NCI-H226 (cell line): ENCODE measurements around the gene IL17RD.
"Not testable (repeated sequence)": the region's sequence is repeated elsewhere in the genome, so short reads cannot be mapped to it uniquely, and the experiment has no call there.

Source experiments
- DNase-seq: peaks from one replicate; pipeline ENCODE4 v3.0.0-alpha.2; 2015

The IL17RD gene

DNA sequence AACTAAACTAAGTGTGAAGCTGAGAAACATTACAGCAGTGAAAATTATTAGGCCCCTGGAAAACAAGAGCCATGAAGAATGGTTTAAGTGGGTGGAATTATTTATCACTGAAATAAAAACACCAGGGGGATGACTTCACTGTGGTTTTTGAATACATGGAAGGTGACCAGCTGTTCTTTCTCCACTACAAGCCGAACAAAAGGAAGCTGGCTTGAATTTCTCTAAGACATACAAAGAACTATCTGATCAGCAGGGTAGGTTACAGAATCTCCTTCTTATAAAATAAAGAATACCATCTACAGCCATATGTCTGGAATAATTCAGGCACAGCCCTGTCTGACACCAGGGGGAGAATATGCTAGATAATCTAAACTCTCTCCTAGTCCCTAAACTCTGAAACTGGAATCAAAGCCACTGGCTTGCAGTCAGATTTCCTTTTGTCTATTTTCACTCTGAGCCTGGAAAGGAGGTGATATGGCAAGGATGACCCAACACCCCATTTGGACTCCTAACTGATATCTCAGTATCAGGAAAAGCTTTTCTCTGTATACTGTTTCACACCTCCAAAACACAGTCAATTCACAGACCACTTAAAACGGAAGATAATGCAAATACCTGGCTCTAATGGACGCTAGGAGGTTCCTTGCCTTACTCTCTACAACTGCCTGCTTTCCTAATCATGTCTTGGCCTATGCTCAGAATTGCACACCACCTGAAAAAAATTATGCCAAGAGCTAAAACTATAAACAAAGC, 73.5 kb downstream of the IL17RD start:
- DNase-seq = no peak

DNA sequence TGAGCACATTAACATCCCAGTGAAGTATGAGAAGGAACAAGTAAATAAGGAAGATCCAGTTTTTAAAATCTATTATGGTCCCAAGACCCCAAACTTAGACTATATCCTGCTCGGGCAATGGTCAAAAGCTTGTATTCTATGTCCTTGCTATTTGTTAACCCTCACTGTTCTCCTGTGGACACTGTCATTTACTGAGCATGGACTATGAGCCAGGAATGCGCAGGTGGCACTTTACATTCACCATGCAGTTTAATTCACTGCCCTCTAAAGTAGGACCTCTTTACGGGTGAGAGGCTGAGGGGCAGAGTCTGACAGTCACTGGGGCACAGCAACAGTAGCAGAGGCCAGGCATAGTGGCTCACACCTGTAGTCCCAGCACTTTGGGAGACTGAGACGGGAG, 76.1 kb downstream of the IL17RD start:
- no peak for DNase-seq

DNA sequence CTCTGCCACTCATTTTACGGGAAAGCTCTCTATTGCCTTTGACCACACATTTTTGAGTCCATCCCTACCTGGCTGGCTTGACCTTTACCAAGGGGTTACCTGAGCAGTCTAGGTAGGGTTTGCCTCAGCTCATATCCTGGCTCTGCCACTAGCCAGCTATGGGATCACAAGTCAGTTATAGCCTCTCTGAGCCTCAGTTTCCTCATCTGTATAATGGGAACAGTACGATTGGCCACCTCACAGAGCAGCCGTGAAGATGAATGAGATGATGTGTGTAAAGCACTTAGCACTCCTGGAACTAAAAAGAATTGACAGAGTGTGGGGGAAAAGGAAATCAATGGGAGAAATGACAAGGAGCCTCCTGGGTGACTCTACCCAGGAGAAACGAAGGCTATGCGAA, 76.7 kb downstream of the IL17RD start:
- no peak for DNase-seq

DNA sequence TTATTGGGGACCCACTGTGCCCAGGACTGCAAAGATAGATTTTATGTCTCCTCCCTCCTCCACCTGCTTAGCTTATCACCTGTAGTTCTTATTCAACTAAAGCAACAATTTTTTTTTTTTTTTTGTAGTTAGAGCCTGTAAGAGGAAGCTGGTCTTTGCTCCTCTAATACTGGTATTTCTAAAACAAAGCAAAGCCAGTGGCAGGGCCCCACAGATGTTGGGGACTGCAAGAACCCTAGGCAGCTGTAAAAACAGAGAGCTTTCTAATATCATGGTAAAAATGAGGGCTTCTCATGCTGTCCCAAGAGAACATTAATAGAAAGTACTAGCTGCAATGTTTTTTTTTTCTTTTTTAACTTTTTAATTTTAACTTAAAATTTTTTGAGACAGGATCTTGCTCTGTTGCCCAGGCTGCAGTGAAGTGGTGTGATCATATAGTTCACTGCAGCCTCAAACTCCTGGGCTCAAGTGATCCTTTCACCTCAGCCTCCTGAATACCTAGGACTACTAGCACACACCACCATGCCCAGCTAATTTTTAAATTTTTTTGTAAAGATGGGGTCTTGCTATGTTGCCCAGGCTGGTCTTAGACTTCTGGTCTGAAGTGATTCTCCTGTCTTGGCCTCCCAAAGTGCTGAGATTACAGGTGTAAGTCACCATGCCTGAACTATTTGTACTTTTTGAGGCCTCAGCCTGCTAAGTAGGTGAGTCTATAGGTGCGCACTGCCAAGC, 77.6 kb downstream of the IL17RD start:
- DNase-seq = no peak

DNA sequence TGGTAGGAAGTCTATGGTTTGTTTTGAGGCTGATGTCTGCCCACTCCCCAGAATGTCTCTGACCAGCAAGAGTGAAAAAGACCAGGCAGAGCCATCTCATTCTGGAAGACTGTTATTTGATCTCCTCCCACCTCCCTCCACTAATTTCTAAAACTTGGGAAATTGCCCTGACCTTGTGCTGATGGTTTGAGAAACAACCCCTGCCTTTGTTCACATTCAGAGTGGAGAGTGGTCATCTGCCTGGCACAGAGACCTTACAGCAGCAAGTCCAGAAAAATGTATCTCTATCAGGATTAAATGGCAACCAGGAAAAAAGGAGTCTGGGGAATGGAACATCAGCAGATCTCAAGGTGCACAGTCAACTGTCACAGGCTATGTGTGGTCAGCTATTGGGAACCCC, 79.0 kb downstream of the IL17RD start:
- no peak for DNase-seq

DNA sequence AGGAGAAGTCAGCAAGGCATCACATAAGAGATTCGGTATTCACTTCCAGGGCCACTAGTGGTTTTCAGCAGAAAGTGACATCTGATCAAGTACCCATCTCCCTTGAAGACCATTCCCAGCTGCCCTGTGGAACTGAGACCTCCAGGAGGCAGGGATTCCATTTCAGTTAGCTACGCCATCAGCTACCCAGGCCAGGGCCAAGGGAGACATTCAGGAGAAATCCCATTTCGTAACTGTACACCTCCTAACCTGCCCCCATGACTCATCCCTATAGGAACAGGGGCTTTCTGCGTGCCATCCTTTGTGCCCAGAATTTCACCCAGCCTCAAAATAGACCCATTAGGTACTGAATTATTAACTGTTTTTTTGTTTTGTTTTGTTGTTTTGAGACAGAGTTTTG, 79.9 kb downstream of the IL17RD start:
- DNase-seq = no peak

DNA sequence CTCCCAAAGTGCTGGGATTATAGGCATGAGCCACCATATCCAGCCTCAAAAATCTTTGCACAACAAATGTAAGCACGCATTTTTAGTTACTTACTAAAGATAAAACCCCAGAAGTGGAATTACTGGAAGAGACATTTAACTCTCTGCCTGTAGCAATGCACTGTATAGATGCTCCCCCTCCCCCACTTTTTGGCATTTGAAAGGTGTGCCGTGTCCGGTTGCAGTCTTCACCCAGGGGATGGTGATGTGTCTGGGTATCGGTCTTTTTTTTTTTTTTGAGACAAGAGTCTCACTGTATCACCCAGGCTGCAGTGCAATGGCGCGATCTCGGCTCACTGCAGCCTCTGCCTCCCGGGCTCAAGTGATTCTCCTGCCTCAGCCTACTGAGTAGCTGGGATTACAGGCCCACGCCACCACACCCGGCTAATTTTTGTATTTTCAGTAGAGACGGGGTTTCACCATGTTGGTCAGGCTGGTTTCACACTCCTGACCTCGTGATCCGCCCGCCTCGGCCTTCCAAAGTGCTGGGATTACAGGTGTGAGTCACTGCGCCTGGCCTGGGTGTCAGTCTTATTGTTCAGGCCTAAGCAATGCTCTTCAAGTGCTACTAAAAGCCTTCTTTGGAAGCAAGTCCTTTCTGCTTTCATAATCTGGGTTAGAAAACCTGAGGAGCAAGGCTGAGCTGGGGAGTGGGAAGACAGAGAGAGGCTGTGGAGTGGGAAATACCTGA, 81.7 kb downstream of the IL17RD start:
- not testable (repeated sequence) for DNase-seq

DNA sequence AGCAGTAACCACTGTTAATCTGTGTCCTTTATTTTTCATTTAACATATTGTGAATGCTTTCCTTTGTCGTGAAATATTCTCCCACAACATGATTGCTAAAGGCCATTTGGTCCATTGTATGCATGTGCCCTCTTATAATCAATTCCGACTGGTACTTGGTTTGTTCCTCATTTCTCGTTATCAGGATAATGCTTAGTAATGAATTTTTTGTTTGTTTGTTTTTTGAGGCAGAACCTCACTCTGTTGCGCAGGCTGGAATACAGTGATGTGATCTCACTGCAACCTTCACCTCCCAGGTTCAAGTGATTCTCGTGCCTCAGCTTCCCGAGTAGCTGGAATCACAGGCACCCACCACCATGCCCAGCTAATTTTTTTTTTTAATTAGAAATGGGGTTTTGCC, 82.7 kb downstream of the IL17RD start:
- no peak for DNase-seq

DNA sequence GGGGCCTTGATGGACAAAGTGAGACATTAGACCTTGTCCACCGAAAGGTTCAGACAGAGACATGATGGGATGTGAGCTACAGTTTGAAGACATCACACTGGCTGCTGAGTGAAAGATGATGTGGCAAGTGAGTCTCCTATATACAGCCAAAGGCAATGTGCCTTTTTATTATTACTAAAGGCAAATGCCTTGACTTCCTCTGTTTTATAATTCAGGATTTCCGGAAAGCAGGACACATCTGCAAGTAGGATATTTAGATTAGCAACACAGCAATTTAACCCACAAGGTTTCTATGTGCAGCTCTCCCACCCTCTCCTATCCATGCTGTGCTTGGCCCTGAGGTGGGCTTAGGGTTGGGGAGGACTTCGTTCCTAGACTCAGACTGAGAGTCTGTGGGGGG, 84.0 kb downstream of the IL17RD start:
- no peak for DNase-seq

DNA sequence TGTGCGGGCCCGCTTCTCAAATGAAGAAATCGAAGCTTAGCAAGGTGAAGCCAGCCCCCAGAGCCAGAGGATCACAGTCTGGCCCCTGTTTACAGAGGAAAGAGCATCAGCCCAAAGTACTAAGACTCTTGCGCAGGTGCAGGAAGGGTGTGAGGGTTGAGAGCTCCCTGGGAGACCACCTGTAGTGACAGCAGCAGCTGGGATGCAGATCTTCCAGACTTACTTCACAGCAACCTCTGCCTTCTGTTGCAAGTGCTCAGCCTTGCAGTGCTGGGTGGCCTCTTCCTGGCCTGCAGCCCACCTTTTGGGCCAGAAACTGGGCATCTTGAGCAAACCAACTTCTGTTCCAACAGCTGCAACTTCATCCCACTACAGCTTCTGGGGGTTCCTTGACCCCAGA, 85.0 kb downstream of the IL17RD start:
- no peak for DNase-seq

DNA sequence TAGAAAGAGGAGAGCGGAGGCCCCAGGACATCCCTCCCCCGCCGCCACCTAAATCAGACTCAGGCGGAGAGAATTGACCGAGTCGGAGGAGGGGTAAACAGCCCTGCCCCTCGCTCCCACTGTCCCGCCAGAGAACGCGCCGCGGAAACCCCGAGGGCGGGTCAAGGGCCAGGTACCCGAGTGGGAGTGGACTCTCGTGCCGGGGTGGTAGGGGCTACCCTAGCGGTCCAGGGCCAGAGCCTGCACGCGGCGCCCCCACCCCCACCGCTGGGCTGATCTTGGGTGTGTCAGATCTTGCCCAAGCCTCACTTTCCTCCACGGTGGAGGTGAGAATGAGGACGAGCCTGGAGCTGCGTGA, 85.7 kb downstream of the IL17RD start:
- no peak for DNase-seq

DNA sequence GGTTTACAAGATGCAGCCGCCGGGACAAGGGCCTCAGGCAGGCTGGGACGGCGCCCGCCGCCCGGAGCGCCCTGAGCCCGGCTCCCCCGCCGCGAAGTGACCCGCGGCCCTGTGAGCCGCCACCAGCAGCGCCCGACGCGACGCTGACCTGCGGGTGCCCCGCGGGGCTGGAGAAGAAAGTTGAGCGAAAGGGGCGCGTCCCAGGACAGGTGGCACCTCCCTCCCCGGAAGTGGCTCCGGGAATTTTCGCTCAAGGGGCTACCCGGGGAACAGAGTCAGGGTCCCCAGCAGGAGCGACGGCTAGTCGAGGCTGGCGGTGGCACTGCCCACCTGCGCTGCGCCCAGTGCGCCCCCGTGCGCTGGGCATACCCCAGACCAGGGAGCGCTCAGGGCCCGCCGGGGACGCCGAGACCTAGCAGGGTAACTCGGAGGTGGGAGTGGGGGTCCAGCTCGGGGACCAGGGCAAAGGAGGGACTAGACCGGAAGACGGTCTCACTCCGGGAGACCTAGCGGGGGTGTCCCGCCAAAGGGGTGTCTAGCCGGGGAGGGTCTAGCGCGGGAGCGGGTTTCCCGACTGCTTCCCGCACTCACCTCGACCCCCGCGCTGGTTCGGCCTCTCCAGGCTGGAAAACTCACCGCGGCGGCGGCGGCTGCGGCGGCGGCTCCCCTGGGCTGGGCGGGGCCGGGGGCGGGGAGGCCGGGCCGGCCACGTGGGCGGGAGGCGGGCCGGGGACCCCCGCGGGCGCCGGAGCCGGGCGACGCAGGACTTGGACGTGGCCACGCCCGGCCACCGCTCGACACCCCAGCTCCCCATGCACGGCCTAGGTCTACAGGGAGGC, 86.3 kb downstream of the IL17RD start:
- DNase-seq = no peak

DNA sequence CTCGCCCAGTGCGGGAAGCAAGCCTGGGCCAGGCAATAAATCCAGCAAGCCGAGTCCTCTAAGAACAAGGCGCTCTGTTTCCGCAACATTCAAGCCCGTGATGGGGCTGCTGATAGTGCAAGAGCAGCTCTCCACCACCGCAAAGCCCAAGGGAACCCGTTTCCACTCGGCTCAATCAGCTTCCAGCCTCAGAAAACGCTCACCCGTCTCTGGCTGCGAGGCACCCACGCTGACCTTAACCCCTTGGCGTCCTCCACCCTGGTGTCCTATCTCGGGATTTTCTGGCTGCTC, 86.9 kb downstream of the IL17RD start:
- DNase-seq = no peak

DNA sequence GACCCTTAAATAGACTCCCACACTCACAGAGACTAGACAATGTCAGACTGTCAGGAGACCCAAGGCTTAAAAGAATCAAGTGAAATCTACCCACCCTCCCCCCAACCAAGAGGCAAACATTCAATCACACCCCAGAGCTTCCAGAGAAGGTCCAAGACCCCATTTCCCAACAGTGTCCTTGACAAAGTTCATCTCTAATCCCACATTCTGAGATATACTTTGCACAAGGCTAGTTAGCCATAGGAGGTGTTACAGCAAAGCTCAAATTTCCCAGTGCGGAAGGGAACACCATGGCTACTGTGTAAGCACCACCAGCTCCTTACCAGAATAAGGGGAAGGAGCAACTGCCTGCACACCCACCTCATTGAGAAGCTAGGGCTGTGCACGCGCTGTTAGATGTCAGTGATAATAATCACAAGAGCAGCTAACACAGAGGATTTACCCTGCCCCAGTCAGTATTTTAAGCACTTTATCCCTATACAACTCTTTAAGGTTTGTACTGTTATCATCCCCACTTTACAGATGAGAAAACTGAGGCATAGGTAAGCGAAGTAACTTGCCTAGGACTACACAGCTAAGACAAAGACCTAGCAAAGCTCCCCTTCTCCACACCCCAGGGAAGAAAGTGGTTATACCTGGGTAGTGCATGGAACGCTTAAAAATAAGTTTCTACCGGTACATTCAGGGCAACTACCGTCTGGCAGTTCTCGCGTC, 87.4 kb downstream of the IL17RD start:
- DNase-seq = no peak

DNA sequence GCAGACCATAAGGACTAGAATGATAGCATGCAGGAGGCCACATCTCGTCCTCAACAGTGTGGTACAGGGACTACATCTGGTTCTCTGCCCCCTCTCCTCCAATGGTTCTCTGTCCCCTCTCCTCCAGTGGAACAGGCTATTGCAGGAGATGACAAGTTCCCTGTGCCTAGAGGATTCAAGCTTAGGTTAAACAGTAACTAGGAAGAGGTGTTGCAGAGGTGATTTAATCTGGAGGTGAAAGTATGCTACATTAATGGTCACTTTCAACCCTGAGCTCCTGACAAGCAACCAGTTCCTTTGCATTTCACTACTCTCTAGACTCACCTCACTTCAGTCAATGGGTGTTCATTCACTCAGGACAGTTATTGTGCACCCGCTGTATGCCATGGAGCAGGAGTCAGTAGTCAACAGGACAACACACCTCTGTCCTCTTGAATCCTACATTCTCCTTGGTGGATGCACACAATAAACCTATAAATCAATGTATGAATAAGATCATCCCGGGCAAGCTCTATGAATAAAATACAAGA, 88.7 kb downstream of the IL17RD start:
- DNase-seq = no peak

DNA sequence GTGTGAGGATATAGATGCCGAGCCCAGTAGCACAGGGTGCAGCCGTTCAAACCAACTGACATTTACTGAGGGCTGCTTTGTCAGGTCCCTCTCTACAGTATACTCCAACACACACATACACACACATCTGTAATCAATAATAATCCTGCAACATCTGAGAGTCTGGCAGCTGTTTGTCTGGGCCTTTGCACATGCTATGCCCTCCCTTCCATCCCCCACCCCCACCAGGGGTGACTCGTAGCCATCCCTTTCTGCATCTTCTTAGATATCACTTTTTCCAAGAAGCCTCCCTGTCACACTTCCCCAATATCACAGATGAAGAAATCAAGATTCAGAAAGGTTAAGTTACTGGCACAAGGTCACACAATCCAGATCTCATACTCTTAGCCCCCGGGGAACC, 91.0 kb downstream of the IL17RD start:
- DNase-seq = no peak

DNA sequence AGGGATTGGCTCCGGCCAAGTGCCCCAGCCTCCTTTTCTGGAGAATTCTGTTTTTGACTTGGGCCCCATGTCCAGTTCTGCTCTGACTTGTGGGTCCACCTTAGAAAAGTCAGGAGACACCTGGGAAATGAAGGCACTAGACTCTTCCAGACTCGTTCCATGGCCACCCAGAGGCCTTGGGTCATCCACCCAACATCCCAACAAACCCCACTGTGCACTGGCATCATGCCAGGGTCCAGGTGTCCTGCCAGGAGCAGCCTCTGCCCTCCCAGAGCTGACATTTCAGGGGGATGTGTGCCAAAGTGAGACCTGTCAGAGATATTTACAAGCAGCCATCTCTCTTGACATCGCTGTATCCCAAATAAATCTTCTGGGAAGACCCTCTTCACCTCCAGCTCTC, 91.5 kb downstream of the IL17RD start:
- no peak for DNase-seq

DNA sequence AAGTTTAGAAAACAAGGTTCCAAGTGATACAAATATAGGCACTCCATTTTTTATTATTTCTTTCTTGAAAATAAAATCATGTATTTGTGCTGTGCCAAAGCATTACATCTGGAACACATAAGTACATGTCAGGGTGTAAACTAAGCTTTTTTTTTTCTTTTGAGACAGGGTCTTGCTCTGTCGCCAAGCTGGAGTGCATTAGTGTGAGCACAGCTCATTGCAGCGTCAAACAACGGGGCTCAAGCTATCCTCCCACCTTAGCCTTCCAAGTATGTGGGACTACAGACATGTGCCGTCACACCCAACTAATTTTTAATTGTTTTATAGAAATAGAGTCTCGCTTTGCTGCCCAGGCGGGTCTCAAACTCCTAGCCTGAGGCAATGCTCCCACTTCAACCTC, 95.7 kb downstream of the IL17RD start:
- DNase-seq = no peak

DNA sequence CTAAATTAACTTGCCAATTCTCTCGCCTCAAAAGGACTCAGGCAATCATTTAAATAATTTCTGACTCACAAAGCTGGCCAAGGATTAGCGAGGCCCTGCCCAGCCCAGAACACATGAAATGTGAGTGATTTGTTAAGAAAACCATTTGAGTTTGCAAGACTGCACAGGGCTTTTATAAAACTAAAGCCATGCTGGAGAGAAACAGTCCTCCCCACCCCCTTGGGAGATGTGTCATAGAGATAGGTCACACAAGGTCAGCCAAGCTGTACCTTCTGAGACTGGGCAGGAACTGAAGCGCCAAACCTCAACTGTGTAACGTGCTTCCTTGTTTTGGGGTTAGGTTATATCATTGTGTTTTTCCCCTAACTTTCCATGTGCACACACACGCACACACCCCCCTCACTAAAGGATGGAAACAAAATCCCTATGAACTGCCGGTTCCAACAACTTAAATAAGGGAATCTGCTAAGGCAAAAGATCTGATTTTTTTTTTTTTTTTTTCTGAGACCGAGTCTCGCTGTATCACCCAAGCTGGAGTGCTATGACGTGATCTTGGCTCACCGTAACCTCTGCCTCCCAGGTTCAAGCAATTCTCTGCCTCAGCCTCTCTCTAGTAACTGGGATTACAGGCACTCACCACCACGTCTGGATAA, 96.6 kb downstream of the IL17RD start:
- peak; percentile 56 for DNase-seq

DNA sequence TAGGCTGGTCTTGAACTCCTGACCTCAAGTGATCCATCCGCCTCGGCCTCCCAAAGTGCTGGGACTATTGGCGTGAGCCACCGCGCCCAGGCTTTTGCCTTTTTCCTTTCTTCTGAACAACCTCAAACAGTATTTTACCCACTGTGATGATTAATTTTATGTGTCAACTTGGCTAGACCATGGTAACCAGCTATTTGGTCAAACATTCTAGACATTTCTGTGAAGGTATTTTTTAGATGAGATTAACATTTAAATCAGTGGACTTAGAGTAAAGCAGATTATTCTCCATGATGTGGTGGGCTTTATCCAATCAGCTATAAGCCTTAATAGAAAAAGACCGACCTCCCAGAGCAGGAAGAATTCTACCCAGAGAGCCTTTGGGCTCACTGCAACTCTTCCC, 98.7 kb downstream of the IL17RD start:
- no peak for DNase-seq

DNA sequence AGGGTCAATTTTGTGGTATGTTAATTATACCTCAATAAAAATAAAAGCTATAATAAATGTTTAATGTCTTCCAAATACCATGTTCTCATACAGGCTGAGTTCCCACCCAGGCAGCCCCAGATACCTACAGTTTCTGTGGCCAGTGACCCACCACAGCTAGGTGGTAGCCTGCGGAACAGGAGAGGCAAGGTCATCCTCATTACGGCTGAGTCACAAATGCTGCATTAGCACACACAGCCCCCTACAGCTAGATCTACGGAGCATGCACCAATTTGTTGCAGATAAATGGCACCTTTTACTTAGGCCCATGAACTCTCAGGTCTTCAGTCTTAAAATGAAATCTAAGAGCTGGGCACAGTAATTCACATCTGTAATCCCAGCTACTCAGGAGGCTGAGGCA, 99.6 kb downstream of the IL17RD start:
- no peak for DNase-seq

DNA sequence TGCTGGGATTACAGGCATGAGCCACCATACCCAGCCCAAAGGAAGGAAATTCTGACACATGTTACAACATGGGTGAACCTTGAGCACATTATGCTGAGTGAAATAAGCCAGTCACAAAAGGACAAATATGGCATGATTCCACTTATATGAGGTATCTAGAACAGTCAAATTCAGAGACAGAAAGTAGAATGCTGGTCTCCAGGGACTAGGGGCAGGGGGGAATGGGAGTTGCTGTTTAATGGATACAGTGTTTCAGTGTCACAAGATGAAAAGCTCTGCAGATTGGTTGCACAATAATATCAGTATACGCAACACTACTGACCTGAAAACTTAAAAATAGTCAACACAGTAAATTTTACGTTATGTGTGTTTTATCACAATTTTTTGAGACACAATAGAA, 100.6 kb downstream of the IL17RD start:
- no peak for DNase-seq
